Renal pelvis (tissue), 4 donors: Measurements from ENCODE around the gene DEXI. TPM values are rescaled to one million over a fixed set of nuclear protein-coding genes. Genes with fewer than 3 reads are reported as not detected.
"Not testable (repeated sequence)": the region's sequence is repeated elsewhere in the genome, so short reads cannot be mapped to it uniquely, and the experiment has no call there.

Experiments
- DNase-seq: peaks from one replicate; pipeline ENCODE4 v3.0.0-alpha.2; 2013
- polyA plus RNA-seq, 3 donors: library from polyadenylated mRNA; unstranded; fragments of 120-200 nt; gene quantifications; one replicate each; pipeline ENCODE4 v1.2.1, GENCODE V29; 2013; ENCODE audit not compliant: insufficient read length in 3 of 3

Gene DEXI
- polyA plus RNA-seq, 3 donors, result 43.1 to 53.9 (median 48.9) TPM

GRCh38 chr16:10972108-10972818 lies 30.0 kb upstream of the DEXI start:
- DNase-seq, result no peak

GRCh38 chr16:10971560-10971961 lies 29.3 kb upstream of the DEXI start:
- peak; percentile 75 for DNase-seq

- no peak for DNase-seq
These were observed 27.8 kb upstream of the DEXI start for GRCh38 chr16:10970065-10970464.

- no peak for DNase-seq
These were observed 27.3 kb upstream of the DEXI start for GRCh38 chr16:10969615-10970014.

- DNase-seq, result no peak
These were observed 26.2 kb upstream of the DEXI start for GRCh38 chr16:10968498-10968897.

- DNase-seq, result no peak
These were observed 25.7 kb upstream of the DEXI start for GRCh38 chr16:10967986-10968385.

GRCh38 chr16:10966559-10966958 lies 24.3 kb upstream of the DEXI start:
- DNase-seq, result not testable (repeated sequence)

- DNase-seq, result no peak
These were observed 23.9 kb upstream of the DEXI start for GRCh38 chr16:10966129-10966528.

- DNase-seq, result no peak
These were observed 23.3 kb upstream of the DEXI start for GRCh38 chr16:10965440-10966061.

- DNase-seq, result no peak
These were observed 22.6 kb upstream of the DEXI start for GRCh38 chr16:10964891-10965326.

GRCh38 chr16:10964039-10964890 lies 22.0 kb upstream of the DEXI start:
- peak; percentile 79 for DNase-seq

GRCh38 chr16:10961231-10961630 lies 19.0 kb upstream of the DEXI start:
- no peak for DNase-seq

- DNase-seq, result no peak
These were observed 16.9 kb upstream of the DEXI start for GRCh38 chr16:10959161-10959560.

GRCh38 chr16:10957771-10958482 lies 15.7 kb upstream of the DEXI start:
- DNase-seq, result no peak

- DNase-seq, result no peak
These were observed 12.6 kb upstream of the DEXI start for GRCh38 chr16:10954903-10955302.

GRCh38 chr16:10951026-10951425 lies 8.8 kb upstream of the DEXI start:
- no peak for DNase-seq

GRCh38 chr16:10950393-10950792 lies 8.1 kb upstream of the DEXI start:
- no peak for DNase-seq

GRCh38 chr16:10949424-10949970 lies 7.2 kb upstream of the DEXI start:
- DNase-seq, result no peak

GRCh38 chr16:10947211-10947787 lies 5.0 kb upstream of the DEXI start:
- DNase-seq, result no peak

- no peak for DNase-seq
These were observed 4.0 kb upstream of the DEXI start for GRCh38 chr16:10946308-10946707.

GRCh38 chr16:10945065-10945787 lies 3.0 kb upstream of the DEXI start:
- no peak for DNase-seq
